Measurements from ENCODE around the gene MRPS16. TPM values are rescaled to one million over a fixed set of nuclear protein-coding genes. Genes with fewer than 3 reads are reported as not detected.

The MRPS16 gene
- polyA plus RNA-seq, 1 of the 3 experiments (the other 2 are of a cell fraction): 75.5 TPM

- Histone ChIP-seq H3K4me2 (no peak overlapping the region), H3K27me3 (ENCODE audit: insufficient read depth) (no peaks in the 10 kb centered on the region), H3K79me2 (ENCODE audit: insufficient read depth) (no peaks in the 10 kb centered on the region), H4K20me1 (ENCODE audit: insufficient read depth) (no peaks in the 10 kb centered on the region), H3K36me3 (replicated peaks in 1 of 2; ENCODE audit: control insufficient read depth in 1 of 2, insufficient read depth in 2 of 2, low read length in 1 of 2) (peaks cover 0 to 4% of the 10 kb centered on the region in 2 experiments), H3K4me3 (ENCODE audit: low read depth in 2 of 2, low read length in 1 of 2) (no peak overlapping the region), H2AFZ (ENCODE audit: low read depth) (no peak overlapping the region), H3K9ac (no peak overlapping the region), H3K4me1 (ENCODE audit: control insufficient read depth in 1 of 2, insufficient read depth in 2 of 2, low read depth in 1 of 2, low read length in 1 of 2) (no peaks in the 10 kb centered on the region), H3F3A (replicated peaks; ENCODE audit: insufficient read depth) (no peaks in the 10 kb centered on the region), H3K9me3 (no peaks in the 10 kb centered on the region), H3K9me2 (no peaks in the 10 kb centered on the region), H3K27ac (ENCODE audit: low read depth in 2 of 2, low read length in 1 of 2) (no peak overlapping the region)
- no peak for TF ChIP-seq GATA2 (CRISPR knock-in tag; IDR thresholded peaks at IDR 0.05)
- no peak for TF ChIP-seq TCF12 (IDR thresholded peaks at IDR 0.05)
- no peak for TF ChIP-seq MEF2A (IDR thresholded peaks at IDR 0.05; ENCODE audit: borderline replicate concordance, low read depth)
- TF ChIP-seq POLR2AphosphoS5 (IDR thresholded peaks at IDR 0.05; ENCODE audit: low read depth, low read length): no peak
- TF ChIP-seq CTCF (IDR thresholded peaks at IDR 0.05): no peak
- no peak for TF ChIP-seq EZH2phosphoT487 (IDR thresholded peaks at IDR 0.05; ENCODE audit: borderline replicate concordance, low read depth)
- no peak for TF ChIP-seq TEAD4 (IDR thresholded peaks at IDR 0.05; ENCODE audit: borderline replicate concordance, insufficient read depth)
- TF ChIP-seq FOXJ3 (CRISPR knock-in tag; IDR thresholded peaks at IDR 0.05): no peak
- TF ChIP-seq RXRA (IDR thresholded peaks at IDR 0.05; ENCODE audit: borderline replicate concordance, low read depth): no peak
- TF ChIP-seq TAF1 (IDR thresholded peaks at IDR 0.05; ENCODE audit: borderline replicate concordance, low read depth, low read length): no peak
- TF ChIP-seq CHD2 (IDR thresholded peaks at IDR 0.05; ENCODE audit: low read length, partially characterized antibody): no peak
- no peak for TF ChIP-seq SIN3A (IDR thresholded peaks at IDR 0.05; ENCODE audit: borderline replicate concordance, low read depth, low read length)
- TF ChIP-seq, protein P1, sequence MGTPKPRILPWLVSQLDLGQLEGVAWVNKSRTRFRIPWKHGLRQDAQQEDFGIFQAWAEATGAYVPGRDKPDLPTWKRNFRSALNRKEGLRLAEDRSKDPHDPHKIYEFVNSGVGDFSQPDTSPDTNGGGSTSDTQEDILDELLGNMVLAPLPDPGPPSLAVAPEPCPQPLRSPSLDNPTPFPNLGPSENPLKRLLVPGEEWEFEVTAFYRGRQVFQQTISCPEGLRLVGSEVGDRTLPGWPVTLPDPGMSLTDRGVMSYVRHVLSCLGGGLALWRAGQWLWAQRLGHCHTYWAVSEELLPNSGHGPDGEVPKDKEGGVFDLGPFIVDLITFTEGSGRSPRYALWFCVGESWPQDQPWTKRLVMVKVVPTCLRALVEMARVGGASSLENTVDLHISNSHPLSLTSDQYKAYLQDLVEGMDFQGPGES (IDR thresholded peaks at IDR 0.05; ENCODE audit: low read depth, low read length): no peak
- TF ChIP-seq FOSL2 (IDR thresholded peaks at IDR 0.05; ENCODE audit: borderline replicate concordance, low read depth): no peak
- WGBS (ENCODE audit: low lambda C conversion rate): 34% methylated on average over 1 of the region's 1 CpG
- POLR2A ChIA-PET: no interaction called here
- DNase-seq: no peak
- CTCF ChIA-PET: no interaction called here
Observed at GRCh38 chr10:73287441-73287840, 35.0 kb upstream of the MRPS16 start.

DNA sequence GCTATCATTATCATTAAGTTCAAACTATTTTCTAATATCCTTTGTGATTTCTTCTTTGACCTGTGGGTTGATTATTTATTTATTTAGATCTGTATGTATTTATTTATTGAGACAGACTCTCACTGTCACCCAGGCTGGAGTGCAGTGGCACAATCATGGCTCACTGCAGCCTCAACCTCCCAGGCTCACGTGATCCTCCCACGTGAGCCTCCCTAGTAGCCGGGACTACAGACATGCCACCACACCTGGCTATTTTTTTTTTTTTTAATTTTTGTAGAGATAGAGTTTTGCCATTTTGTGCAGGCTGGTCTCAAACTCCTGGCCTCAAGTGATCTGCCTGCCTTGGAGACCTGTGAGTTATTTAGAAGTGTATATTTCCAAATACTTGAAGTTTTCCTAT lies 28.7 kb upstream of the MRPS16 start:
- TF ChIP-seq, protein P2, sequence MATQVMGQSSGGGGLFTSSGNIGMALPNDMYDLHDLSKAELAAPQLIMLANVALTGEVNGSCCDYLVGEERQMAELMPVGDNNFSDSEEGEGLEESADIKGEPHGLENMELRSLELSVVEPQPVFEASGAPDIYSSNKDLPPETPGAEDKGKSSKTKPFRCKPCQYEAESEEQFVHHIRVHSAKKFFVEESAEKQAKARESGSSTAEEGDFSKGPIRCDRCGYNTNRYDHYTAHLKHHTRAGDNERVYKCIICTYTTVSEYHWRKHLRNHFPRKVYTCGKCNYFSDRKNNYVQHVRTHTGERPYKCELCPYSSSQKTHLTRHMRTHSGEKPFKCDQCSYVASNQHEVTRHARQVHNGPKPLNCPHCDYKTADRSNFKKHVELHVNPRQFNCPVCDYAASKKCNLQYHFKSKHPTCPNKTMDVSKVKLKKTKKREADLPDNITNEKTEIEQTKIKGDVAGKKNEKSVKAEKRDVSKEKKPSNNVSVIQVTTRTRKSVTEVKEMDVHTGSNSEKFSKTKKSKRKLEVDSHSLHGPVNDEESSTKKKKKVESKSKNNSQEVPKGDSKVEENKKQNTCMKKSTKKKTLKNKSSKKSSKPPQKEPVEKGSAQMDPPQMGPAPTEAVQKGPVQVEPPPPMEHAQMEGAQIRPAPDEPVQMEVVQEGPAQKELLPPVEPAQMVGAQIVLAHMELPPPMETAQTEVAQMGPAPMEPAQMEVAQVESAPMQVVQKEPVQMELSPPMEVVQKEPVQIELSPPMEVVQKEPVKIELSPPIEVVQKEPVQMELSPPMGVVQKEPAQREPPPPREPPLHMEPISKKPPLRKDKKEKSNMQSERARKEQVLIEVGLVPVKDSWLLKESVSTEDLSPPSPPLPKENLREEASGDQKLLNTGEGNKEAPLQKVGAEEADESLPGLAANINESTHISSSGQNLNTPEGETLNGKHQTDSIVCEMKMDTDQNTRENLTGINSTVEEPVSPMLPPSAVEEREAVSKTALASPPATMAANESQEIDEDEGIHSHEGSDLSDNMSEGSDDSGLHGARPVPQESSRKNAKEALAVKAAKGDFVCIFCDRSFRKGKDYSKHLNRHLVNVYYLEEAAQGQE (IDR thresholded peaks at IDR 0.05; ENCODE audit: low read depth, low read length): no peak
- Histone ChIP-seq H3K27ac (ENCODE audit: low read depth in 2 of 2, low read length in 1 of 2) (no peak overlapping the region), H3K9me2 (no peaks in the 10 kb centered on the region), H3K4me1 (ENCODE audit: control insufficient read depth in 1 of 2, insufficient read depth in 2 of 2, low read depth in 1 of 2, low read length in 1 of 2) (no peaks in the 10 kb centered on the region), H3K79me2 (ENCODE audit: insufficient read depth) (no peaks in the 10 kb centered on the region), H2AFZ (ENCODE audit: low read depth) (no peak overlapping the region), H3K36me3 (replicated peaks in 1 of 2; ENCODE audit: control insufficient read depth in 1 of 2, insufficient read depth in 2 of 2, low read length in 1 of 2) (no peaks in the 10 kb centered on the region), H3K4me2 (no peak overlapping the region), H4K20me1 (ENCODE audit: insufficient read depth) (no peaks in the 10 kb centered on the region), H3K9me3 (no peaks in the 10 kb centered on the region), H3K4me3 (ENCODE audit: low read depth in 2 of 2, low read length in 1 of 2) (no peak overlapping the region), H3F3A (replicated peaks; ENCODE audit: insufficient read depth) (no peaks in the 10 kb centered on the region), H3K27me3 (ENCODE audit: insufficient read depth) (no peaks in the 10 kb centered on the region), H3K9ac (no peak overlapping the region)
- ChIA-PET CTCF (interaction anchor here (3.1 kb wide), 1 partner anchor 17 kb away, joined by 9 read pairs; no protein-coding TSS in a partner anchor), POLR2A (no interaction called here)
- no peak for DNase-seq
- whole genome bisulfite sequencing (ENCODE audit: low lambda C conversion rate): 74% methylated on average over 3 of the region's 3 CpGs

Measured in SK-N-SH (cell line).